Measurements from ENCODE around the gene WNT9A. TPM values are rescaled to one million over a fixed set of nuclear protein-coding genes. Genes with fewer than 3 reads are reported as not detected.

WNT9A gene
- total RNA-seq, 1 donor = 0.36 TPM

GRCh38 chr1:227959325-227959860 lies 11.7 kb upstream of the WNT9A start:
- H3K4me2 ChIP-seq (ENCODE audit: insufficient read depth, low read length) = no peak overlapping the region
- peaks cover 40% of the 10 kb centered on the region for H3K27me3 ChIP-seq (ENCODE audit: insufficient read depth, low read length)
- H3K9me3 ChIP-seq (ENCODE audit: low read depth, low read length) = peaks cover 2% of the 10 kb centered on the region
- no peaks in the 10 kb centered on the region for H4K20me1 ChIP-seq (ENCODE audit: insufficient read depth, low read length)
- H3K4me1 ChIP-seq (ENCODE audit: insufficient read depth, low read length) = no peaks in the 10 kb centered on the region
- H3K36me3 ChIP-seq (ENCODE audit: insufficient read depth, low read length) = no peaks in the 10 kb centered on the region
- no peak for DNase-seq (ENCODE audit: insufficient read length, low spot score, missing footprints)
- no peak overlapping the region for H3K4me3 ChIP-seq (ENCODE audit: insufficient read depth, low read length)
- no peak overlapping the region for H2AFZ ChIP-seq (ENCODE audit: low read length)
- TF ChIP-seq, protein P1, sequence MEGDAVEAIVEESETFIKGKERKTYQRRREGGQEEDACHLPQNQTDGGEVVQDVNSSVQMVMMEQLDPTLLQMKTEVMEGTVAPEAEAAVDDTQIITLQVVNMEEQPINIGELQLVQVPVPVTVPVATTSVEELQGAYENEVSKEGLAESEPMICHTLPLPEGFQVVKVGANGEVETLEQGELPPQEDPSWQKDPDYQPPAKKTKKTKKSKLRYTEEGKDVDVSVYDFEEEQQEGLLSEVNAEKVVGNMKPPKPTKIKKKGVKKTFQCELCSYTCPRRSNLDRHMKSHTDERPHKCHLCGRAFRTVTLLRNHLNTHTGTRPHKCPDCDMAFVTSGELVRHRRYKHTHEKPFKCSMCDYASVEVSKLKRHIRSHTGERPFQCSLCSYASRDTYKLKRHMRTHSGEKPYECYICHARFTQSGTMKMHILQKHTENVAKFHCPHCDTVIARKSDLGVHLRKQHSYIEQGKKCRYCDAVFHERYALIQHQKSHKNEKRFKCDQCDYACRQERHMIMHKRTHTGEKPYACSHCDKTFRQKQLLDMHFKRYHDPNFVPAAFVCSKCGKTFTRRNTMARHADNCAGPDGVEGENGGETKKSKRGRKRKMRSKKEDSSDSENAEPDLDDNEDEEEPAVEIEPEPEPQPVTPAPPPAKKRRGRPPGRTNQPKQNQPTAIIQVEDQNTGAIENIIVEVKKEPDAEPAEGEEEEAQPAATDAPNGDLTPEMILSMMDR (IDR thresholded peaks at IDR 0.05; ENCODE audit: extremely low read depth, low read depth, low read length) = no peak
- no peaks in the 10 kb centered on the region for H3K79me2 ChIP-seq (ENCODE audit: insufficient read depth, low read length)
- no peak overlapping the region for H3K27ac ChIP-seq (ENCODE audit: low read depth, low read length)

DNA sequence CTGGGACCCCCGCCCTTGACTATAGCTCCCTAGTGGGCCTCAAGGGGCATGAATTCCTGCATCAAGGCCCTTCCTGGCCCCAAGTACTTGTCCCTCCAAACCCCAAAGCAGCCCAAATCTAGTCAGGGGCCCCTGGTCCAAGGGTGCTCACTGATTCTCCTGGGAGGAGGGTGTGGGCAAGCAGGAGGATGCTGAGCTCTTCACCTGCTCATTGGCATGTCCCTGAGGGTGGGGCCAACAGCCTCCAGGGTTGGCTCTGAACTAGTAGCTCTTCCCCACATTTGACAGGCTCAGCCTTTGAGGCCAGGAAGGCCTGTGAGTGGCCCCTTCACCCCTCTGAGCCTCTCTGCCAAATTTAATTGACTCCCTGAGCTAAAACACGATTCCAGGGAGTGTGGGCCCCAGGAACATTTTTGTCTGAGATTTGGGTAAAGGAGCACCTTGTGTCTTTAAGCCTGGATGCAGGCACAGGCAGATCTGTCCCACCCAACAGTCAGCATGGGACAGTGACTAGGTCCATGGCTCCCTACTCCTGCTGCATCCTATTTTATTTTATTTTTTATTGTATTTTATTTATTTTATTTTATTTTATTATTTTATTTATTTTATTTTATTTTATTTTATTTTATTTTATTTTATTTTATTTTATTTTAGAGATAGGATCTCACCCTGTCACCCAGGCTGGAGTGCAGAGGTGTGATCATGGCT lies 11.0 kb upstream of the WNT9A start:
- no peak overlapping the region for H3K4me3 ChIP-seq (ENCODE audit: insufficient read depth, low read length)
- no peaks in the 10 kb centered on the region for H3K36me3 ChIP-seq (ENCODE audit: insufficient read depth, low read length)

DNA sequence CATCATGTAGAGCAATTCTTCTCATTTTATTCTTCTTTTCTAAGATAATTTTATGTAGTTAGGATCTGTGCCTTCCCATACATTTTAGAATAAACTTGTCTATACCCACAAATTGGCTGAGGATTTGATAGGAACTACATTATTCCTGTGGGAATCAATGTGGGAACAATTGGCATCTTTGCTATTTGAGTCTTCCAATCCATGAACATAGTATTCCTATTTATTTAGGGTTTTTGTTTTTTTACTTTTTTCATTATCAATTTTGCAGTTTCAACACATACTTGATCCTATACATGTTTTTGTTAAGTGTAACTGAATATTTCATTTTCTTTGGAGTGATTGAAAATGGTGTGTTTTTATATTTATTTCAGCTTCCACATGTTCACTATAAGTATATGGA lies 8.1 kb upstream of the WNT9A start:
- Histone ChIP-seq H3K27me3 (ENCODE audit: insufficient read depth, low read length) (peaks cover 35% of the 10 kb centered on the region), H3K79me2 (ENCODE audit: insufficient read depth, low read length) (no peaks in the 10 kb centered on the region), H3K27ac (ENCODE audit: low read depth, low read length) (no peak overlapping the region), H2AFZ (ENCODE audit: low read length) (no peak overlapping the region), H3K4me2 (ENCODE audit: insufficient read depth, low read length) (no peak overlapping the region), H4K20me1 (ENCODE audit: insufficient read depth, low read length) (no peaks in the 10 kb centered on the region), H3K9me3 (ENCODE audit: low read depth, low read length) (peaks cover 2% of the 10 kb centered on the region), H3K36me3 (ENCODE audit: insufficient read depth, low read length) (no peaks in the 10 kb centered on the region), H3K4me1 (ENCODE audit: insufficient read depth, low read length) (peaks cover 11% of the 10 kb centered on the region), H3K4me3 (ENCODE audit: insufficient read depth, low read length) (no peak overlapping the region)
- no peak for DNase-seq (ENCODE audit: insufficient read length, low spot score, missing footprints)
- TF ChIP-seq, protein P1 (IDR thresholded peaks at IDR 0.05; ENCODE audit: extremely low read depth, low read depth, low read length) = no peak

More for the DNA sequence above, 11.0 kb upstream of the WNT9A start:
- Histone ChIP-seq H4K20me1 (ENCODE audit: insufficient read depth, low read length) (no peaks in the 10 kb centered on the region), H3K9me3 (ENCODE audit: low read depth, low read length) (peaks cover 2% of the 10 kb centered on the region), H3K79me2 (ENCODE audit: insufficient read depth, low read length) (no peaks in the 10 kb centered on the region), H3K4me1 (ENCODE audit: insufficient read depth, low read length) (peaks cover 4% of the 10 kb centered on the region), H2AFZ (ENCODE audit: low read length) (no peak overlapping the region), H3K27ac (ENCODE audit: low read depth, low read length) (no peak overlapping the region), H3K4me2 (ENCODE audit: insufficient read depth, low read length) (no peak overlapping the region), H3K27me3 (ENCODE audit: insufficient read depth, low read length) (peaks cover 40% of the 10 kb centered on the region)
- TF ChIP-seq, protein P1 (IDR thresholded peaks at IDR 0.05; ENCODE audit: extremely low read depth, low read depth, low read length) = no peak
- DNase-seq (ENCODE audit: insufficient read length, low spot score, missing footprints) = peak; percentile 8

DNA sequence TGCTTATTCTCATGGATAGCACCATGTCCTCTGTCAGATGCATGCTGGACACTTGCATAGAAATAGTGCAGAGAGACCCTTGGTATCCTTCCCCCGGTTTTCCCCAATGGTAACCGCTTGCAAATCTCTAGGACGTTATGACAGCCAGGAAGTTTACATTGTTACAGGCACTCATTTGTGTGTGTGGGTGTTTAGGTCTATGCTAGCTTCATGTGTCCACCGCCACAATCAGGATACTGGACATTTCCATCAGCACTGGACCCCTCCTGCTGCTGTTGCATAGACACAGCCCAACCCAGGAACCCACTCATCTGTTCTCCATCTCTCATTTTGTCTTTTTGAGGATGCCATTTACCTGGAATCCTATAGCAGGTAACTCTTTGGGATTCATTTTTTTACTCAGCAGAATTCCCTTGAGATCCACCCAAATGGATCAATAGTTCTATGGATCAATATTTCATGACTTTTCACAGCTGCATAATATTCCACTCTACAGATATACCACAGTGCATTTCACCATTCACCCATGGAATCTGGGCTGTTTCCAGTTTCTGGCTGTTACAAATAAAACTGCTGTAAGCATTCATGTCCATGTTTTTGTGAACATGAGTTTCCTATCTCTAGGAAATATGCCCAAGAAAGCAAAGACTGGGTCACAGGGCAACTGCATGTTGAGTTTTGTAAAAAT lies 6.6 kb upstream of the WNT9A start:
- Histone ChIP-seq H3K4me2 (ENCODE audit: insufficient read depth, low read length) (peak overlapping the region; percentile 56), H3K27ac (ENCODE audit: low read depth, low read length) (no peak overlapping the region), H3K27me3 (ENCODE audit: insufficient read depth, low read length) (peaks cover 30% of the 10 kb centered on the region)

More for the DNA sequence above, 6.6 kb upstream of the WNT9A start:
- Histone ChIP-seq H3K4me1 (ENCODE audit: insufficient read depth, low read length) (peaks cover 11% of the 10 kb centered on the region), H3K9me3 (ENCODE audit: low read depth, low read length) (peaks cover 2% of the 10 kb centered on the region), H3K36me3 (ENCODE audit: insufficient read depth, low read length) (no peaks in the 10 kb centered on the region), H4K20me1 (ENCODE audit: insufficient read depth, low read length) (no peaks in the 10 kb centered on the region), H2AFZ (ENCODE audit: low read length) (no peak overlapping the region), H3K79me2 (ENCODE audit: insufficient read depth, low read length) (no peaks in the 10 kb centered on the region), H3K4me3 (ENCODE audit: insufficient read depth, low read length) (no peak overlapping the region)
- no peak for DNase-seq (ENCODE audit: insufficient read length, low spot score, missing footprints)
- TF ChIP-seq, protein P1 (IDR thresholded peaks at IDR 0.05; ENCODE audit: extremely low read depth, low read depth, low read length) = no peak
